WERI-Rb-1 (cell line): Measurements from ENCODE around the gene ZC3H13.

Experiments
- DNase-seq: peaks from one replicate; pipeline ENCODE4 v3.0.0-alpha.2; 2020
- H3K27ac ChIP-seq: fragments of 250-450 bp; sonication (Bioruptor Pico); 2 replicates; pipeline ENCODE4 v1.5.1; 2020; ENCODE audit warnings: mild to moderate bottlenecking, moderate library complexity
- H3K27me3 ChIP-seq: fragments of 250-450 bp; sonication (Bioruptor Pico); 2 replicates; pipeline ENCODE4 v1.5.1; 2021; ENCODE audit warnings: mild to moderate bottlenecking, low read depth, moderate library complexity; ENCODE audit not compliant: insufficient read depth, severe bottlenecking
- H3K36me3 ChIP-seq: fragments of 250-450 bp; sonication (Bioruptor Pico); 2 replicates; pipeline ENCODE4 v1.5.1; 2020; ENCODE audit warnings: mild to moderate bottlenecking, moderate library complexity
- H3K4me3 ChIP-seq: 2 replicates; pipeline ENCODE4 v1.5.1; 2011; ENCODE audit warnings: low read depth, mild to moderate bottlenecking, control low read depth, low read length
- H3K9me3 ChIP-seq: fragments of 250-450 bp; sonication (Bioruptor Pico); 2 replicates; pipeline ENCODE4 v1.5.1; 2021; ENCODE audit warnings: mild to moderate bottlenecking, moderate library complexity; ENCODE audit not compliant: severe bottlenecking
- CTCF ChIP-seq: IDR thresholded peaks from 2 replicates; pipeline ENCODE4 v1.5.1; 2011; ENCODE audit warnings: low read depth, mild to moderate bottlenecking, control low read depth, inconsistent platforms, low read length

The ZC3H13 gene

GRCh38 chr13:46038296-46038695 is 14.2 kb downstream of the ZC3H13 start:
- TF ChIP-seq CTCF, result no peak
- Histone ChIP-seq H3K4me3 (no peak overlapping the region), H3K27ac (no peak overlapping the region), H3K36me3 (peaks cover 40% of the 10 kb centered on the region), H3K9me3 (no peaks in the 10 kb centered on the region), H3K27me3 (no peaks in the 10 kb centered on the region)
- DNase-seq, result no peak

DNA sequence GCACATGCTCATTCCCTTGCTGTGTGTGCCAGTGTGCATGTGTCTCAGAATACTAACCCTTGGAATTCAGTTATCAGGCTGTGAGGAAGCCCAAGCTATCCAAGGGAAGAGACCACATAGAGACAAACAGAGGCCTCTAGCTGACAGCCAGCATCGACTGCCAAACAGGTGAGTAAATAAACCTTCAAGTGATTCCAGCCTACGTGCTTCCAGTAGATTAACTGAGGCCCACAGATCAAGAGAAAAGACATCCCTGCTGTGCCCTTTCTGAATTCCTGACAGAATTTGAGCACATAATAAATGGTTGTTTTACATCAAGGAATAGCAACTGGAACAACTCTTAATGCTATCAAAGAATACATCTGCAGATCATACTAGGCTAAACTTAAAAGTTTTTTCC is 17.5 kb downstream of the ZC3H13 start:
- TF ChIP-seq CTCF, result no peak
- Histone ChIP-seq H3K9me3 (no peaks in the 10 kb centered on the region), H3K36me3 (peaks cover 22% of the 10 kb centered on the region), H3K27me3 (no peaks in the 10 kb centered on the region), H3K4me3 (no peak overlapping the region), H3K27ac (no peak overlapping the region)
- DNase-seq, result no peak

GRCh38 chr13:46032341-46032740 is 20.2 kb downstream of the ZC3H13 start:
- H3K36me3 ChIP-seq, result peaks cover 9% of the 10 kb centered on the region
- H3K27ac ChIP-seq, result no peak overlapping the region
- H3K27me3 ChIP-seq, result no peaks in the 10 kb centered on the region
- DNase-seq, result no peak
- TF ChIP-seq CTCF, result no peak
- no peaks in the 10 kb centered on the region for H3K9me3 ChIP-seq
- no peak overlapping the region for H3K4me3 ChIP-seq

GRCh38 chr13:46031581-46032263 is 20.8 kb downstream of the ZC3H13 start:
- no peak for DNase-seq
- no peak overlapping the region for H3K4me3 ChIP-seq
- no peaks in the 10 kb centered on the region for H3K27me3 ChIP-seq
- H3K27ac ChIP-seq, result no peak overlapping the region
- H3K36me3 ChIP-seq, result peaks cover 9% of the 10 kb centered on the region
- no peaks in the 10 kb centered on the region for H3K9me3 ChIP-seq
- no peak for TF ChIP-seq CTCF

DNA sequence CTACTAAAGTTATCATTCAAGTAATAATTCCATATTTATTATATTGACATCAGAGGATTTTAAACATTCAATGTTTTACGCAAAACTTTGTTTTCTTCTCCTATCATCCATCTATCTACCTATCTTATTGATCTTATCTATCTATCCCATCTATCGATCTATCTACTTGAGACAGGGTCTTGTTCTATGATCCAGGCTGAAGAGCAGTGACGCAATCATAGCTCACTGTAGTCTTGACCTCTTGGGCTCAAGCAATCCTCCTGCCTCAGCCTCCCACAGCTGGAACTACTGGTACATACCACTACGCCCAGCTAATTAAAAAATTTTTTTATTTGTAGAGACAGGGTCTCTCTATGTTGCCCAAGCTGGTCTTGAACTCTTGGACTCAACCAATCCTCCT is 27.4 kb downstream of the ZC3H13 start:
- Histone ChIP-seq H3K9me3 (no peaks in the 10 kb centered on the region), H3K36me3 (peaks cover 3% of the 10 kb centered on the region; the same call in 1 of the 2 replicates), H3K27ac (no peak overlapping the region), H3K4me3 (no peak overlapping the region), H3K27me3 (no peaks in the 10 kb centered on the region)
- no peak for TF ChIP-seq CTCF
- no peak for DNase-seq

DNA sequence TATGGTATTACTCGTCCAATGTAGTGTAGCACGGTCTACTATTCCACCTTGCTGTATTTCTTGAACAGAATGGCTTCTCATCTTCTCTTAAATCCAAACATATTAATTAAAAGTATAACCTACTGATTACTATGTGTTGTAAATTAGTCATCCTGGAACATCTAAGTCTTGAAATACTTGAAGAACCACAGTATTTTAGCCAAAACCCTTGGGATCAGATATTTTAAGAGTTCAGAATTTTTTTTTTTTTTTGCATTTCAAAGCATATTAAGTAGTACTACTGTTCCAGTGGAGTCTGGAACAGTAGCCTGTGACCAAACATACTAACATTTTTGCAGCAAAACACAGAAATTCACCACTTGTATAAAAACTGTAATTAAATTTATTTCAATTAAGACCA is 30.1 kb downstream of the ZC3H13 start:
- no peak overlapping the region for H3K27ac ChIP-seq
- H3K27me3 ChIP-seq, result no peaks in the 10 kb centered on the region
- no peak for DNase-seq
- H3K4me3 ChIP-seq, result no peak overlapping the region
- TF ChIP-seq CTCF, result no peak
- peaks cover 6% of the 10 kb centered on the region for H3K36me3 ChIP-seq
- H3K9me3 ChIP-seq, result no peaks in the 10 kb centered on the region
